ENCODE measurements around the gene PDHX.

The PDHX gene

DNA sequence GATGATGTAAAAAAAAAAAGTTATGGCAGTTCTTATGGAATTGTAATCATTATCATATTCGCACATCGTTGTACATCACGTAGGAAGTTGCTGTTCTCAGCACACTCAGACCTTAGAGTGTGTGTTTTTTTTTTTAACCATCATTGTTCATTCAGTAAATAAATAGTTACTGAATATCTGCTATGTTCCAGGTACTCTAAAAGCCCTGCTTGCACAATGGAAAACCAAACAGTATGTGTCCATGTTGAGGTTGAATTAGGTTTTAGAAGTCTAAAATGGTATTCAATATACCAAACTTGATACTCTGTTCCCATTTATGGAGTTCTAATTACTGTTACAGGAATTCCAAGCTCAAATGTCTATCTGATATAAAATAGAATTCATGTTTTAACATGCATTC is 41.2 kb downstream of the PDHX start:
- DNase-seq (ENCODE audit: low spot score): no peak

DNA sequence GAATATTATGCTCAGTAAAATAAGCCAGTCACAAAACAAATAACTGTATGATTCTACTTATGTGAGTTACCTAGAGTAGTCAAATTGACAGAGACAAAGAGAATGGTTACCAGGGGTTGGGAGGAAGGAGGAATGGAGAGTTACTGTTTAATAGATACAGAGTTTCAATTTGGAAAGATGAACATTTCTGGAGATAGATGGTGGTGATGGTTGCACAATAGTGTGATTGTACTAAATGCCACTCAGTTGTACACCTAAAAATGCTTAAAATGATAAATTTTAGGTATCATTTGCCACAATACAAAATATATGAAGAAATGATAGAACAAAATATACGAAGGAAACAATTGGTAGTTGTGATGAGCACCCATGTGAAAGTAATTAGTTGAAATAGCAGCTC is 43.4 kb downstream of the PDHX start:
- no peak for DNase-seq (ENCODE audit: low spot score)

GRCh38 chr11:34960277-34960676 is 43.9 kb downstream of the PDHX start:
- no peak for DNase-seq (ENCODE audit: low spot score)

DNA sequence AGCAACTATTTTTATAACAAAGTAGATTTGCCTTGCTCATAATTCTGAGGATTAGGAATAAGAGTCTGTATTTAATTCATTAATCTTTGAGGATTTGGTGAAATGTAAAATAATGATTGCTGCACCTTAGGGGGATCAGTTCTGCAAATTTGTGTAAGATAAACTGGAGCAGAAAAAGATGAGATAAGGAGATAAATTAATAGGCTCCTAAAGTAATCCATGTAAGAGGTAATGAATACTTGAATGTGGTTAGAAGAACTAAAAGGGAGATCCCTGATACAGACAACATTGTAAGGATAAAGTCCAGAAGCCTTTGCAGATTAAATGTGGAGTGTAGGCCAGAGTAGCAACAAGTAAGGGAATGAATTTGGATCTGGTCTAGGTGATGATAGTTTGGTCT is 45.6 kb downstream of the PDHX start:
- DNase-seq (ENCODE audit: low spot score): no peak

DNA sequence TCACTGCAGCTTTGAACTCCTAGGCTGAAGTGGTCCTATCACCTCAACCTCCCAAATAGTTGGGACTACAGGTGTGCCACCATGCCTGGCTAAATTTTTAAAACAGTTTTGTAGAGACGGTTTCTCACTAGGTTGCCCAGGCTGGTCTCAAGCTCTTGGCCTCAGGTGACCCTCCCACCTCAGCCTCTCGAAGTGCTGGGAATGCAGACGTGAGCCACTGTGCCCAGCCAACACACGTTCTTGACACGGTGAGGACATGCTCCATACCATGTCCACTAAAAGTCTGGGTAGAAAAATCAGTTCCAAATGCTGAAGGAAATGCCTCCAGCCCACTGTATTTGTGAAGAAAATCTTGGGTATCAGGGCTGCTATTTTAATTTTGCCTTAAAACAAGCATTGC is 46.9 kb downstream of the PDHX start:
- no peak for DNase-seq (ENCODE audit: low spot score)

GRCh38 chr11:34964610-34965331 is 48.4 kb downstream of the PDHX start:
- no peak for DNase-seq (ENCODE audit: low spot score)

DNA sequence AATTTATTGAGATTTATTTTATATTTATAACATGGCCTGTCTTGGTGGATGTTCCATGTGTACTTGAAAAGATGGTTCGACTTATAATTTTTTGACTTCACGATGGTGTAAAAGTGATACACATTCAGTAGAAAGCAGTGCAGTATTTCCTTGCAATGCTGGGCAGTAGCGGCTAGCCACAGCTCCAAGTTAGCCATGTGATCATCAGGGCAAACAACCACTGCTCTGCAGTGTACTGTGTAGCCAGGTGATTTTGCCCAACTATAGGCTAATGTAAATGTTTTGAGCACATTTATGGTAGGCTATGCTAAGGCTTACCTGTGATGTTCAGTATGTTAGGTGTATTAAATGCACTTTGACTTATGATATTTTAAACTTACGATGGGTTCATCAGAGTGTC is 52.4 kb downstream of the PDHX start:
- DNase-seq (ENCODE audit: low spot score): no peak

GRCh38 chr11:34970033-34970432 is 53.6 kb downstream of the PDHX start:
- no peak for DNase-seq (ENCODE audit: low spot score)

DNA sequence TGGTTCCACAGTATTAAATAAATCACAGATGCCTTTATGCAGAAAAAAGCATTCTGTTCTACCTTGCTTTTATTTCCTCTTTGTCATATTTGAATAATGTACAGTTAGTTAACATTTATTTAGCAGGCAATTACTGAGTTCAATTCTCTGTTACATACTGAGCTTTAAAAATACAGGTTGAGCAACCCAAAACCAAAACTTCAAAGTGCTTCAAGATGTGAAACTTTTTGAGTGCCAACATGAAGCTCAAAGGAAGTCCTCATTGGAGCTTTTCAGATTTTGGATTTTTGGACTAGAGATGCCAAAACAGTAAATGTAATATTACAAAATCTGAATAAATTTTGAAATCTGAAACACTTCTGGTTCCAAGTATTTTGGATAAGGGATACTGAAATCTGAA is 54.1 kb downstream of the PDHX start:
- no peak for DNase-seq (ENCODE audit: low spot score)

- DNase-seq (ENCODE audit: low spot score): no peak
Observed at GRCh38 chr11:34971928-34972327, 55.5 kb downstream of the PDHX start.

- no peak for DNase-seq (ENCODE audit: low spot score)
Observed at GRCh38 chr11:34972366-34972765, 55.9 kb downstream of the PDHX start.

GRCh38 chr11:34972892-34973291 is 56.5 kb downstream of the PDHX start:
- DNase-seq (ENCODE audit: low spot score): no peak

- no peak for DNase-seq (ENCODE audit: low spot score)
Observed at GRCh38 chr11:34975482-34975881, 59.1 kb downstream of the PDHX start.

DNA sequence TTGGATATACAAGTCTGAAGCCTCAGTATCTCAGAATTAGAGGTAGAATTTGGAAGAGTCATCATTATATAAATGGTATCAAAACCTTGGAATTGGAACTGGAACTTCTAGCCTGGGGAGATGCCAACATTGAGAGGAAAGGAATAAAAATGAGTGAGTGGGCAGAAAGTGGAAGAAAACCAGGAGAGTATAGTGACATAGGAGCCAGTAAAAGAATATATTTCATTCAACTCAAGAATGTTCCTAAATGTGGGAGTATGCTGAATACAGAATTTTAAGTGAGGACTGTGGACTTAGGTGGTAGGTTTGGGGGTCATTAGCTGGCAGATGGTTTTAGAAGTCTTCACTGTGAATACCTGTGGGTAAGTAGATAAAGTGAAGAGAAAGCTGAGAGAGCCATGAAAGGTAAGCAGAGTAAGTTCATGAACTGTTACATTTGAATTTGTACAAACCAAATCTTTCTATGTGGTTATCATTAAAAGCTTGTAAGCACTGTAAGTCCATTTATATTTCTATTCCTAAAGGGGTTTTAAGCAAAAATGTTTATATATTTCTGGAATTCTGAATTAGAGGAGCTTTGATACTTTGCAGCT is 60.2 kb downstream of the PDHX start:
- no peak for DNase-seq (ENCODE audit: low spot score)

- no peak for DNase-seq (ENCODE audit: low spot score)
Observed at GRCh38 chr11:34977089-34977912, 60.9 kb downstream of the PDHX start.

DNA sequence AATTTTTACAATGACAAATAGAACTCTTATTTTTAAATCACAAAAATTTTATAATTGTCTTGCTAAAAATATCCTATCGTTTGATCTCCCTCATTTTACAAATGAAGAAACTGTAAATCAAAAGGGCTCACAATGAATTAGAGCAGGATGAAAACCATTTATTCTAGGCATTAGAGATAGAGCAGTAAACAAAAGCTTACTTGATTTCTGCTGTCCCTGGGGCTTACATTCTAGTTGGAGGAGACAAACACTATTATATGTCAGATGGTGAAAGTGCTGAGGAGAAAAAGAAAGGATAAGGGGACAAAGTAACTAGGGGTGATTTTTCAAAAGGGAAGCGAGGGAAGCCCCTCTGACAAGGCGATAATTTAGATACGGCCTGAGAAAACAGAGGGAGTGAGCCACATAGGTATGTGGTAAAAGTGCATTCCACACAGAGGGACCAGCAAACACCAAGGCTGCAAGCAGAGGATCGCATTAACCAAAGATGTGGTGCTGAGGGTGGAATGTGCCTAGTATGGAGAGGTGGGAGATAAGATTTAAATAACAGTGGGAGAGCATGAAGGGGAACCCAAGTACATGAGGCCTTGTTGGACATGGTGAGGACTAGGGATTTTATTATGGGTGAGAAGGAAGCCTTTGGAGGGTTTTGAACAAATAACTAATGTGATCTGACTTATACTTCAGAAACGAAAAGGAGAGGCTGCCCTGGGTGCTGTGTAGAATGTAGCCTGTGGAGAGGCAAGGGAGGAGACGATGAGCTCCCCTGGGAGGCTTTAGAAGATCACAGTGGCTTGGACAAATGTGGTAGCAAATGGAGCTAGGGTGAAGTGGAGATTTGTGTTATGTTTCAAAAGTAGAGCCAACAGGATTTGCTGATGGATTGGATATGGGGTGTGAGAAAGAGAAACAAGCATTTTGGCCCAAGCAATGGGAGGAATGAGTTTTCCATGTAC is 62.1 kb downstream of the PDHX start:
- DNase-seq (ENCODE audit: low spot score): no peak

GRCh38 chr11:34984514-34984913 is 68.1 kb downstream of the PDHX start:
- no peak for DNase-seq (ENCODE audit: low spot score)

DNA sequence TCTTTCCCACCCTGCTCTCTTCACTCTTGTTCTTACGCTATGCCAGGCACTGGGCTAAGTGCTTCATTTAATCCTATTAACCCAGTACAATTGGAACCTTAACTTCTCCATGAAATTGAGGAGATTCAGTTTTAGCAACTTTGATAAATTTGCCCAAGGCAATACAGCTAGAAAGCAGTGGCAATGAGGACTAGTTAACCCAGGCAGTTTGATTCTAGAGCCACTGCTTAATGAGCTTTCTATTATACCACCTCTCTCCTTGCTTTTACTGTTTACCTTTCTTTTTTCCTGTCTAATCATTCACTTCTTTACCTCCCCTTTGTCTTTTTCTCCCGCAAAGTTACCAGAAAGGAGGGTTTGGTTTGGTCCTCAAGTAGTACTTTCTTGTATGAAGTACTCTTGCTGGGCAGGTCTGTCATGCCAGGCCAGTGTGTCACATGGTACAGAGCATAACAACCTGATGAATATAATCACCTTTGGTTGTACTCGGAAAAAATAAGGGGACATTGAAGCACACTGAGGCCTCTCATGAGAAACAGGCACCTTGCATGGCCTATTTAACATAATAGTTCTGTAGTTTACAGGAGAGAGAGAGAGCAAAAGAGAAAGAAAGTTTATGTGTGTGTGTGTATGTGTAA is 70.6 kb downstream of the PDHX start:
- DNase-seq (ENCODE audit: low spot score): no peak

GRCh38 chr11:34987617-34988016 is 71.2 kb downstream of the PDHX start:
- no peak for DNase-seq (ENCODE audit: low spot score)

- no peak for DNase-seq (ENCODE audit: low spot score)
Observed at GRCh38 chr11:34988294-34989255, 72.2 kb downstream of the PDHX start.

All from germinal center (tissue), 1 donor.